KMS-11 (cell line): ENCODE results near the gene COL7A1.

Experiments
- H2AFZ ChIP-seq: fragments of 200-600 bp; sonication (generic); 2 replicates; pipeline ENCODE4 v1.6.1; 2016; ENCODE audit warnings: antibody characterized with exemption, mixed run types, low read depth
- H3K27ac ChIP-seq: fragments of 200-600 bp; sonication (generic); 2 replicates; pipeline ENCODE4 v1.6.1; 2016; ENCODE audit warnings: mild to moderate bottlenecking, mixed run types
- H3K27me3 ChIP-seq: fragments of 200-600 bp; sonication (generic); 2 replicates; pipeline ENCODE4 v1.6.1; 2017; ENCODE audit warnings: mild to moderate bottlenecking, low read depth, mixed run types, moderate library complexity; ENCODE audit not compliant: insufficient read depth
- H3K36me3 ChIP-seq: fragments of 200-600 bp; sonication (generic); 2 replicates; pipeline ENCODE4 v1.6.1; 2017; ENCODE audit warnings: mild to moderate bottlenecking, mixed run types; ENCODE audit not compliant: insufficient read depth
- H3K4me1 ChIP-seq: fragments of 200-600 bp; sonication (generic); 2 replicates; pipeline ENCODE4 v1.6.1; 2016; ENCODE audit warnings: mild to moderate bottlenecking, low read depth, mixed run types; ENCODE audit not compliant: poor library complexity, severe bottlenecking
- H3K4me2 ChIP-seq: fragments of 200-600 bp; sonication (generic); 2 replicates; pipeline ENCODE4 v1.7.0; 2016; ENCODE audit warnings: mild to moderate bottlenecking, mixed run types
- H3K4me3 ChIP-seq: fragments of 200-600 bp; sonication (generic); IDR thresholded peaks from 2 replicates; pipeline ENCODE4 v1.6.1; 2017; ENCODE audit warnings: low read depth, low read length, mixed read lengths; ENCODE audit not compliant: insufficient read depth
- H3K79me2 ChIP-seq: fragments of 200-600 bp; sonication (generic); 2 replicates; pipeline ENCODE4 v1.6.1; 2016; ENCODE audit warnings: low read depth, mixed run types; ENCODE audit not compliant: insufficient read depth
- H3K9ac ChIP-seq: fragments of 200-600 bp; sonication (generic); 2 replicates; pipeline ENCODE4 v1.6.1; 2016; ENCODE audit warnings: mild to moderate bottlenecking, mixed run types
- H4K20me1 ChIP-seq: fragments of 200-600 bp; sonication (generic); 2 replicates; pipeline ENCODE4 v1.6.1; 2016; ENCODE audit warnings: mild to moderate bottlenecking, mixed run types; ENCODE audit not compliant: insufficient read depth
- CTCF ChIP-seq: fragments of 200-600 bp; sonication (generic); conservative IDR thresholded peaks from 2 replicates; pipeline ENCODE4 v1.6.1; 2017; ENCODE audit warnings: low read depth, mild to moderate bottlenecking, antibody characterized with exemption, low read length, moderate library complexity, mixed read lengths

COL7A1 gene

GRCh38 chr3:48571938-48572337 is 23.2 kb downstream of the COL7A1 start:
- no peak for TF ChIP-seq CTCF
- Histone ChIP-seq H2AFZ (no peak overlapping the region), H3K4me3 (no peak overlapping the region), H3K27ac (no peak overlapping the region), H3K4me1 (no peaks in the 10 kb centered on the region), H3K9ac (no peak overlapping the region), H4K20me1 (no peaks in the 10 kb centered on the region), H3K27me3 (no peaks in the 10 kb centered on the region), H3K36me3 (no peaks in the 10 kb centered on the region), H3K79me2 (no peaks in the 10 kb centered on the region), H3K4me2 (no peak overlapping the region)

GRCh38 chr3:48569808-48570450 is 25.2 kb downstream of the COL7A1 start:
- H3K9ac ChIP-seq, result no peak overlapping the region
- no peaks in the 10 kb centered on the region for H3K27me3 ChIP-seq
- no peaks in the 10 kb centered on the region for H3K79me2 ChIP-seq
- no peaks in the 10 kb centered on the region for H3K36me3 ChIP-seq
- no peaks in the 10 kb centered on the region for H3K4me1 ChIP-seq
- no peaks in the 10 kb centered on the region for H4K20me1 ChIP-seq
- H3K4me3 ChIP-seq, result no peak overlapping the region
- TF ChIP-seq CTCF, result no peak
- H3K27ac ChIP-seq, result no peak overlapping the region
- no peak overlapping the region for H3K4me2 ChIP-seq
- no peak overlapping the region for H2AFZ ChIP-seq

- Histone ChIP-seq H3K9ac (no peak overlapping the region), H3K36me3 (no peaks in the 10 kb centered on the region), H3K79me2 (no peaks in the 10 kb centered on the region), H2AFZ (no peak overlapping the region), H3K4me2 (no peak overlapping the region), H3K4me1 (no peaks in the 10 kb centered on the region), H3K27ac (no peak overlapping the region), H4K20me1 (no peaks in the 10 kb centered on the region), H3K27me3 (no peaks in the 10 kb centered on the region), H3K4me3 (no peak overlapping the region)
- no peak for TF ChIP-seq CTCF
These were observed 25.7 kb downstream of the COL7A1 start for GRCh38 chr3:48569400-48569799.

- Histone ChIP-seq H3K4me3 (no peak overlapping the region), H3K36me3 (no peaks in the 10 kb centered on the region), H2AFZ (no peak overlapping the region), H3K27ac (no peak overlapping the region), H3K79me2 (no peaks in the 10 kb centered on the region), H3K4me1 (no peaks in the 10 kb centered on the region), H3K4me2 (no peak overlapping the region), H3K27me3 (no peaks in the 10 kb centered on the region), H4K20me1 (no peaks in the 10 kb centered on the region), H3K9ac (no peak overlapping the region)
- no peak for TF ChIP-seq CTCF
These were observed 26.7 kb downstream of the COL7A1 start for GRCh38 chr3:48568476-48568875.
